Right lobe of liver (tissue), 6 donors: ENCODE measurements around the gene NOD2. TPM values are rescaled to one million over a fixed set of nuclear protein-coding genes. Genes with fewer than 3 reads are reported as not detected.

Experiments used
- ATAC-seq, 4 donors: fragments of 200-7000 bp; cut with Tn5 transposase; one replicate each; pipeline ENCODE4 v1.9.1; 2020; ENCODE audit warnings: mild to moderate bottlenecking in 4 of 4, moderate library complexity in 4 of 4
- DNase-seq, 3 donors: peaks; one replicate each; pipeline ENCODE4 v3.0.0-alpha.2; 2020
- H3K27ac ChIP-seq, 3 donors: fragments of 200-600 bp; one replicate each; pipeline ENCODE4 v1.8.0; 2022
- H3K27me3 ChIP-seq, 2 donors: fragments of 200-600 bp; one replicate each; pipeline ENCODE4 v1.8.0; 2022
- H3K36me3 ChIP-seq, 4 donors: fragments of 200-600 bp; sonication (generic) in 1 of 4; one replicate each; pipeline versions ENCODE4 v1.5.1 to v1.8.0; 2017 to 2022; ENCODE audit warnings: control low read depth in 1 of 4
- H3K4me1 ChIP-seq, 4 donors: fragments of 200-600 bp; sonication (generic) in 1 of 4; one replicate each; pipeline versions ENCODE4 v1.5.1 to v1.8.0; 2017 to 2022; ENCODE audit warnings: control low read depth in 1 of 4
- H3K4me3 ChIP-seq, 3 donors: fragments of 200-600 bp; one replicate each; pipeline ENCODE4 v1.8.0; 2022
- H3K9me3 ChIP-seq, 4 donors: fragments of 200-600 bp; sonication (generic) in 1 of 4; one replicate each; pipeline versions ENCODE4 v1.5.1 to v1.8.0; 2017 to 2022; ENCODE audit warnings: control low read depth in 1 of 4
- POLR2A ChIP-seq: fragments of 450-650 bp; IDR thresholded peaks from one replicate; pipeline ENCODE4 v1.6.1; 2017; ENCODE audit warnings: antibody characterized with exemption, mild to moderate bottlenecking
- WGBS: methylation state at CpG from one replicate; pipeline ENCODE4 v1.1.6; 2018; ENCODE audit warnings: low coverage, low lambda C conversion rate; ENCODE audit not compliant: insufficient coverage; ENCODE audit errors: missing lambda C conversion rate; 5-methylcytosine and 5-hydroxymethylcytosine counted together
- intact Hi-C, 2 donors: fragments of 100-400 bp; cut with DNase I; formaldehyde crosslinking; loops; one replicate each; pipeline versions ENCODE4 v1.11.2 to v1.14.1; 2022
- total RNA-seq, 6 experiments: library from RNA; depleted of rRNA in 2 of 6; stranded (reverse); fragments of >200 nt in 2 of 6; fragmentation: NEBNext Ultra II Directional in 3 of 6; extraction: Animal tissue kit (Norgen Biotek cat#: 25700) in 3 of 6; gene quantifications; one replicate each; pipeline versions ENCODE4 v1.1.0 to v1.2.4, GENCODE V29; 2016 to 2023
- TF ChIP-seq, protein P1 (sequence below), 4 donors: fragments of 200-600 bp in 3 of 4; fragments of 450-650 bp in 1 of 4; IDR thresholded peaks; one replicate each; pipeline versions ENCODE4 v1.5.1 to v1.8.0; 2016 to 2022; ENCODE audit warnings: antibody characterized with exemption in 4 of 4, mild to moderate bottlenecking in 2 of 4
- donor health status: DM: no; HTN: yes; CAD: no.
- donor health status: DM: no; HTN: no; CAD: no.
- donor health status: DM: no; HTN: no; CAD: no.
- donor health status: DM: no; HTN: yes; CAD: no.
- donor health status: DM: no; HTN: yes; CAD: no.

Gene NOD2
- total RNA-seq, 6 experiments from 2014 or later = 0.74 to 6.0 (median 1.4) TPM

GRCh38 chr16:50685462-50686063 is 7.8 kb upstream of the NOD2 start:
- no peak for TF ChIP-seq POLR2A
- TF ChIP-seq, protein P1, sequence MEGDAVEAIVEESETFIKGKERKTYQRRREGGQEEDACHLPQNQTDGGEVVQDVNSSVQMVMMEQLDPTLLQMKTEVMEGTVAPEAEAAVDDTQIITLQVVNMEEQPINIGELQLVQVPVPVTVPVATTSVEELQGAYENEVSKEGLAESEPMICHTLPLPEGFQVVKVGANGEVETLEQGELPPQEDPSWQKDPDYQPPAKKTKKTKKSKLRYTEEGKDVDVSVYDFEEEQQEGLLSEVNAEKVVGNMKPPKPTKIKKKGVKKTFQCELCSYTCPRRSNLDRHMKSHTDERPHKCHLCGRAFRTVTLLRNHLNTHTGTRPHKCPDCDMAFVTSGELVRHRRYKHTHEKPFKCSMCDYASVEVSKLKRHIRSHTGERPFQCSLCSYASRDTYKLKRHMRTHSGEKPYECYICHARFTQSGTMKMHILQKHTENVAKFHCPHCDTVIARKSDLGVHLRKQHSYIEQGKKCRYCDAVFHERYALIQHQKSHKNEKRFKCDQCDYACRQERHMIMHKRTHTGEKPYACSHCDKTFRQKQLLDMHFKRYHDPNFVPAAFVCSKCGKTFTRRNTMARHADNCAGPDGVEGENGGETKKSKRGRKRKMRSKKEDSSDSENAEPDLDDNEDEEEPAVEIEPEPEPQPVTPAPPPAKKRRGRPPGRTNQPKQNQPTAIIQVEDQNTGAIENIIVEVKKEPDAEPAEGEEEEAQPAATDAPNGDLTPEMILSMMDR (IDR thresholded peaks at IDR 0.05) = no peak
- no peak overlapping the region for H3K27ac ChIP-seq
- intact Hi-C loops = no loop called here

DNA sequence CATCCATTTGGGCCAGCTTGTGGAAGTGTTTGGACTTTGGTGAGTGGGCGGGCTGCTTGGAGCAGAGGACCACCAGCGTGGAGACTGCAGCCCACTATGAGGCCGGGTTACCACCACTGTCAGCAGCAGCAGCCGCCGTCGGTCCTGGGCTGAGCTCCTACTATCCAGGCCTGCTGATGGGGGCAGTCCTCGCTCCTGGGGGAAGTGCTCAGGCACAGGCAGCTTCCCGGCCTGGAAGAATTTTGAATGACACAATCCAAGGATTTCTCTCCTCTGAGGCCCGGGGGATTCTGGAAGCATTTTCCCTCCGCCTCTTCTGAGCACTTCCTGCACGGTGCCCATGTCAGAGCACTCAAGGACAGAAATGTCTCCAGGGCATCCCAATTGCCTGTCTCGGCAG is 5.3 kb upstream of the NOD2 start:
- Histone ChIP-seq H3K27me3 (no peaks in the 10 kb centered on the region), H3K4me1 (no peaks in the 10 kb centered on the region), H3K27ac (no peak overlapping the region), H3K4me3 (no peak overlapping the region), H3K36me3 (no peaks in the 10 kb centered on the region), H3K9me3 (no peaks in the 10 kb centered on the region)
- TF ChIP-seq POLR2A = no peak
- TF ChIP-seq, protein P1 (IDR thresholded peaks at IDR 0.05) = no peak
- intact Hi-C loops = no loop called here
- 65% methylated on average over 8 of the region's 12 CpGs for WGBS
- no peak for ATAC-seq
- DNase-seq = no peak

More at GRCh38 chr16:50685462-50686063, 7.8 kb upstream of the NOD2 start:
- DNase-seq = no peak
- Histone ChIP-seq H3K27me3 (no peaks in the 10 kb centered on the region), H3K36me3 (no peaks in the 10 kb centered on the region), H3K4me3 (no peak overlapping the region), H3K4me1 (no peaks in the 10 kb centered on the region), H3K9me3 (no peaks in the 10 kb centered on the region)
- peak; percentile 30 to 43 (median 38) for ATAC-seq
- WGBS = 56% methylated on average over 8 of the region's 8 CpGs

- no peaks in the 10 kb centered on the region for H3K27me3 ChIP-seq
- H3K9me3 ChIP-seq = no peaks in the 10 kb centered on the region
- H3K36me3 ChIP-seq = no peaks in the 10 kb centered on the region
- DNase-seq (no peak), ATAC-seq (no peak)
- H3K4me1 ChIP-seq = no peaks in the 10 kb centered on the region
- no peak overlapping the region for H3K4me3 ChIP-seq
- H3K27ac ChIP-seq = no peak overlapping the region
- TF ChIP-seq, protein P1 (IDR thresholded peaks at IDR 0.05) = no peak
- TF ChIP-seq POLR2A = no peak
- 56% methylated on average over 3 of the region's 3 CpGs for WGBS
- intact Hi-C loops = no loop called here
Observed at GRCh38 chr16:50688867-50689266, 4.5 kb upstream of the NOD2 start.

GRCh38 chr16:50690177-50690576 is 3.2 kb upstream of the NOD2 start:
- Histone ChIP-seq H3K36me3 (no peaks in the 10 kb centered on the region), H3K4me3 (no peak overlapping the region), H3K9me3 (no peaks in the 10 kb centered on the region), H3K4me1 (peaks cover 0 to 1% (median 0%) of the 10 kb centered on the region in 4 donors), H3K27ac (no peak overlapping the region), H3K27me3 (no peaks in the 10 kb centered on the region)
- no peak for DNase-seq
- no peak for ATAC-seq
- no peak for TF ChIP-seq POLR2A
- TF ChIP-seq, protein P1 (IDR thresholded peaks at IDR 0.05) = no peak
- intact Hi-C loops = no loop called here
- 92% methylated on average over 2 of the region's 2 CpGs for WGBS
